Right atrium auricular region (tissue), 2 donors: ENCODE data around the gene PITX2. TPM values are rescaled to one million over a fixed set of nuclear protein-coding genes. Genes with fewer than 3 reads are reported as not detected.

Experiments used
- DNase-seq: peaks from one replicate; pipeline ENCODE4 v3.0.0-alpha.2; 2019; ENCODE audit warnings: low spot score
- H3K27ac ChIP-seq, 2 donors: fragments of 200-600 bp; sonication (generic); 1 replicate in 1 of 2; 2 replicates in 1 of 2; pipeline ENCODE4 v1.5.1; 2016 to 2019
- H3K27me3 ChIP-seq, 2 donors: fragments of 200-600 bp; sonication (generic); one replicate each; pipeline versions ENCODE4 v1.5.1 to v1.6.0; 2017 to 2019
- H3K36me3 ChIP-seq: fragments of 200-600 bp; sonication (generic); one replicate; pipeline ENCODE4 v1.5.1; 2016
- H3K4me1 ChIP-seq, 2 donors: fragments of 200-600 bp; sonication (generic); one replicate each; pipeline versions ENCODE4 v1.5.1 to v1.6.0; 2017 to 2019
- H3K4me3 ChIP-seq, 2 donors: fragments of 200-600 bp; sonication (generic); 1 replicate in 1 of 2; 2 replicates in 1 of 2; pipeline ENCODE4 v1.5.1; 2017 to 2019; ENCODE audit warnings: mild to moderate bottlenecking in 1 of 2, moderate library complexity in 1 of 2
- H3K9me3 ChIP-seq, 2 donors: fragments of 200-600 bp; sonication (generic); one replicate each; pipeline ENCODE4 v1.5.1; 2019
- CTCF ChIP-seq, 2 donors: fragments of 200-600 bp; sonication (generic); IDR thresholded peaks; one replicate each; pipeline ENCODE4 v1.5.1; 2019; ENCODE audit warnings: antibody characterized with exemption in 2 of 2
- total RNA-seq, 2 donors: library from RNA; depleted of rRNA; stranded (reverse); fragments of >200 nt; gene quantifications; one replicate each; pipeline ENCODE4 v1.1.0, GENCODE V29; 2016

PITX2 gene
- total RNA-seq, 2 donors from 2014 or later = 0.24 to 25.4 TPM

GRCh38 chr4:110666030-110666429 is 43.2 kb upstream of the PITX2 start:
- TF ChIP-seq CTCF (IDR thresholded peaks at IDR 0.05) = no peak
- Histone ChIP-seq H3K27ac (no peak overlapping the region), H3K36me3 (no peaks in the 10 kb centered on the region), H3K4me3 (no peak overlapping the region), H3K4me1 (no peaks in the 10 kb centered on the region), H3K27me3 (no peaks in the 10 kb centered on the region), H3K9me3 (no peaks in the 10 kb centered on the region)
- DNase-seq = no peak

GRCh38 chr4:110663738-110664444 is 41.0 kb upstream of the PITX2 start:
- Histone ChIP-seq H3K9me3 (peaks cover 0 to 3% of the 10 kb centered on the region in 2 donors), H3K36me3 (no peaks in the 10 kb centered on the region), H3K27me3 (no peaks in the 10 kb centered on the region), H3K27ac (no peak overlapping the region), H3K4me3 (no peak overlapping the region), H3K4me1 (no peaks in the 10 kb centered on the region)
- DNase-seq = no peak
- TF ChIP-seq CTCF (IDR thresholded peaks at IDR 0.05) = no peak

GRCh38 chr4:110663206-110663605 is 40.3 kb upstream of the PITX2 start:
- H3K9me3 ChIP-seq = peaks cover 0 to 3% of the 10 kb centered on the region in 2 donors
- H3K27me3 ChIP-seq = no peaks in the 10 kb centered on the region
- DNase-seq = no peak
- no peak overlapping the region for H3K27ac ChIP-seq
- no peak overlapping the region for H3K4me3 ChIP-seq
- no peaks in the 10 kb centered on the region for H3K4me1 ChIP-seq
- H3K36me3 ChIP-seq = no peaks in the 10 kb centered on the region
- no peak for TF ChIP-seq CTCF (IDR thresholded peaks at IDR 0.05)

- Histone ChIP-seq H3K36me3 (no peaks in the 10 kb centered on the region), H3K9me3 (peaks cover 0 to 3% of the 10 kb centered on the region in 2 donors), H3K27me3 (no peaks in the 10 kb centered on the region), H3K4me3 (no peak overlapping the region), H3K27ac (no peak overlapping the region), H3K4me1 (no peaks in the 10 kb centered on the region)
- no peak for TF ChIP-seq CTCF (IDR thresholded peaks at IDR 0.05)
- no peak for DNase-seq
Observed at GRCh38 chr4:110660755-110661154, 37.9 kb upstream of the PITX2 start.

DNA sequence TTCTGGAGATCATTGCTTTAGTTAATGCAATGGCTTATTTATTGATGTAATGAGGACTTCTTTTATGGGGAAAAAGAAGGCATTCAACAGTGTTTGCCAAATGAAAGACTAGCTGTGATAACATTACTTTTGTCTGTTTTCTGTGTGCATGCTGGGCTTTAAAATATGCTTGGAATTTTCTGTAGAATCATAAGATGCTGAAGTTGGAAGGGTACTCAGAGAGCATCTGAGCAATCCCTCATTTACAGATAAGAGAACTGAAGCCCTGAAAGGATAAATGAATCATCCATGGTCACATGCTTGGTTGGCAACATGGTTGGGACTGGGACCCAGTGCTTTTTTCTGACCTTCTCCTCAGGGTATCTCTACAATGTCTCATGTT is 31.4 kb upstream of the PITX2 start:
- no peak for TF ChIP-seq CTCF (IDR thresholded peaks at IDR 0.05)
- Histone ChIP-seq H3K4me1 (no peaks in the 10 kb centered on the region), H3K27me3 (no peaks in the 10 kb centered on the region), H3K9me3 (peaks cover 0 to 3% of the 10 kb centered on the region in 2 donors), H3K27ac (no peak overlapping the region), H3K4me3 (no peak overlapping the region), H3K36me3 (no peaks in the 10 kb centered on the region)
- no peak for DNase-seq
